Left cardiac atrium (tissue), 4 donors: ENCODE results near the gene CYP24A1. TPM values are rescaled to one million over a fixed set of nuclear protein-coding genes. Genes with fewer than 3 reads are reported as not detected.
"Not testable (repeated sequence)": the region's sequence is repeated elsewhere in the genome, so short reads cannot be mapped to it uniquely, and the experiment has no call there.

Experiments
- ATAC-seq, 2 donors: fragments of 200-7000 bp; cut with Tn5 transposase; one replicate each; pipeline ENCODE4 v1.9.1; 2020; ENCODE audit warnings: mild to moderate bottlenecking in 2 of 2, moderate library complexity in 2 of 2
- DNase-seq: peaks from one replicate; pipeline ENCODE4 v3.0.0-alpha.2; 2020
- intact Hi-C, 2 donors: fragments of 100-400 bp; cut with DNase I; formaldehyde crosslinking; loops; one replicate each; pipeline versions ENCODE4 v1.14.1 to v1.15.1; 2022 to 2023
- total RNA-seq, 2 donors: library from RNA; stranded (reverse); fragmentation: NEBNext Ultra II Directional; extraction: Animal tissue kit (Norgen Biotek cat#: 25700); gene quantifications; one replicate each; pipeline ENCODE4 v1.2.1, GENCODE V29; 2021
- donor health status: DM: no; HTN: yes; CAD: no.
- donor health status: DM: no; HTN: yes; CAD: no; lungs with severe emphysema.
- donor health status: DM: yes; HTN: yes; CAD: no.
- donor health status: Dilated cardiomyopathy.

The CYP24A1 gene
- total RNA-seq, 2 donors from 2014 or later, result not detected

- no peak for DNase-seq
- ATAC-seq, result no peak
- intact Hi-C loops, result no loop called here
Measured at GRCh38 chr20:54144847-54145414, 28.9 kb downstream of the CYP24A1 start.

- DNase-seq, result no peak
- intact Hi-C loops, result no loop called here
- no peak for ATAC-seq
Measured at GRCh38 chr20:54140927-54141566, 32.7 kb downstream of the CYP24A1 start.

DNA sequence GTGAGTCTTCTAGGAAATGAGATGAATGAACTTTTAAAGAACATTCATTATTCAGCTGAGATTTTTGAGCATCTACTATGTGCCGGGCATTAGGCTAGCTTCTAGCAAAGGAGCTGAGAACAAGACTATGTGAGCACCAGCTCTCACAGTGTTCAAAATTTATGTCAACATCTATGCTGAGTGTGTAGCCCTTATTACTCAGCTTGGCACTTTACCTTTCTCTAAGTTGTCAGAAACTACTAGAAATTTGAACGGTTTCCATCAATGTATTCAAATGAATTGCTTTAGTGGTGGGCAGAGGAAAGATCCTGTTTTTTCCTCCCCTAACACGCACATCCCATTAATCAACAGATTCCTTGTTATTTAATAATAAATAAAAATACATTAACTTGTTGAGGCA is 33.3 kb downstream of the CYP24A1 start:
- DNase-seq (no peak), ATAC-seq (no peak)
- intact Hi-C loops, result no loop called here

- DNase-seq (no peak), ATAC-seq (no peak)
- intact Hi-C loops, result no loop called here
Measured at GRCh38 chr20:54140067-54140466, 33.7 kb downstream of the CYP24A1 start.

- ATAC-seq, result no peak
- no peak for DNase-seq
- intact Hi-C loops, result no loop called here
Measured at GRCh38 chr20:54139188-54139587, 34.6 kb downstream of the CYP24A1 start.

- DNase-seq, result no peak
- no peak for ATAC-seq
- intact Hi-C loops, result no loop called here
Measured at GRCh38 chr20:54138427-54138826, 35.4 kb downstream of the CYP24A1 start.

DNA sequence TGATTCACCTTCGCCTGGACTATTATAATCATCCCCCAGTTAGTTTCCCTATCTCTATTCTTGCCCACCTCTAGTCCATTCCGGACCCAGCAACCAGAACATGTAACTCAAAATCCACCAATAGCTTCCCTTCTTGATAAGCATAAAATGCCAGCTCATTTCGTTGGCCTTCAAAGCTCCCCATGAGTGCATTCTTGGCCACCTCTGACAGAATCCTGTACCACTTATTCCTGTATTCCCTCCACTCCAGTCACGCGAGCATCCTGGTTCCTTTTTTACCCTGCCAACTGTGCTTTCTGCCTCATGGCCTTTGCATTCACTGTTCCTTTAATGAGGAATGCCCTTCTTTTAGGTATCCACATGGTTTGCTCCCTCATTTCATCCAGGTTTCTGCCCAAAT is 36.7 kb downstream of the CYP24A1 start:
- DNase-seq, result no peak
- intact Hi-C loops, result no loop called here
- no peak for ATAC-seq

- no peak for ATAC-seq
- intact Hi-C loops, result no loop called here
- no peak for DNase-seq
Measured at GRCh38 chr20:54134445-54135220, 39.2 kb downstream of the CYP24A1 start.

DNA sequence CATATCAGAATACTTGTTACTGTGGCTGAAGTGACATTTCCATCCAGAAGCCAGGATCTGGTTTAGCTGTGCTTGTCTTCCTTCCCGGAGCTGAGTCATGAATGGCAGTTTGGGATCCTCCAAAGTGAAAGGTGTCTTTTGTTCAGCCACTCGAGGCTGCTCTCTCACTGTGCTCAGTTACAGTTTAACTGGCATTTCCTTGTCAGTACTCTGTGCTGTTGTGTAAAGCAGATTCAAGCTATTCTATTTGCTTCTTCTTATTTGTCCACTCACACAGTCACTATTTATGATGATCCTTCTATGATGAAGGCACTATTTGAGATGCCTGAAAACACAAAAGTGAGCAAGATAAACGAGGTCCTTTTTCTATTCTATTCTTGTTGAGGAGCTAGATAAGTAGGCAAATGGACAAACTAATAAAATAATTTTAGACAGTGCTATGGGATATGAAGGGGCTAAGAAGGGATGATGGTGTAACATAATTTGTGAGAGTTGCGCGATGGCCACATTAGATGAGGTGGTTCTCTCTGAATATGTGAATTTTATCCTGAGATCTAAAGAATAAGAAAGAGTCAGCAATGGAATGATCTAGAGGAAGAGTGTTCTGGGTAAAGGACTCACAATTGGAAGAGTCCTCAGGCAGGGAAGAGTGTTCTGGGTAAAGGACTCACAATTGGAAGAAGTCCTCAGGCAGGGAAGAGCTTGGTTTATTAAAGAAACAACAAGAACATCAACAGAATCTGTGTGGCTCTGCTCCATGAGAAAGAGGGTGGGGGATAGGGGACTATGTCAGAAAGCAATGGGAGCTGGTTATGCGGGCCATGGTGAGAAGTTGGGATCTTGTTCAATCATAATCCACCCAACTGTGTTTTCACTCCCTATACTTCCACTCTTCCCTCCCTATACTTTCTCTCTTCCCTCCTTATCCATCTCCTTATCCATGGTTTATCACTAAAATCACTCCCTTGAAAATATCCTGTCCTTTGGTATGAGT is 40.1 kb downstream of the CYP24A1 start:
- ATAC-seq, result peak in 1 of 2 donors; percentile 13
- intact Hi-C loops, result no loop called here
- DNase-seq, result no peak

- DNase-seq (no peak), ATAC-seq (peak; percentile 70 to 97)
- intact Hi-C loops, result no loop called here
Measured at GRCh38 chr20:54132612-54133433, 41.0 kb downstream of the CYP24A1 start.

GRCh38 chr20:54131675-54132611 is 41.8 kb downstream of the CYP24A1 start:
- DNase-seq (no peak), ATAC-seq (no peak)
- intact Hi-C loops, result no loop called here

GRCh38 chr20:54131125-54131524 is 42.7 kb downstream of the CYP24A1 start:
- ATAC-seq, DNase-seq, intact Hi-C loops: not testable (repeated sequence)

DNA sequence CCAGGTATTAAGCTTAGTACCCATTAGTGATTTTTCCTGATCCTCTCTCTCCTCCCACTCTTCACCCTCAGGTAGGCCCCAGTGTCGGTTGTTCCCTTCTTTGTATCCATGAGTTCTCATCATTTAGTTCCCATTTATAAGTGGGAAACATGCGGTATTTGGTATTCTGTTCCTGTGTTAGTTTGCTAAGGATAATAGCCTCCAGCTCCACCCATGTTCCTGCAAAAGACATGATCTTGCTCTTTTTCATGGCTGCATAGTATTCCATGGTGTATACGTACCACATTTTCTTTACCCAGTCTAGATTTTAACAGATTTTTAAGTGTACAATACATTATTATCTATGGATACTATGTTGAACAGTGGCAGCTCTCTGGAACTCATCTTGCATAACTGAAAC is 44.4 kb downstream of the CYP24A1 start:
- DNase-seq (no peak), ATAC-seq (no peak)
- intact Hi-C loops, result no loop called here

GRCh38 chr20:54127855-54128574 is 45.8 kb downstream of the CYP24A1 start:
- intact Hi-C loops, result no loop called here
- ATAC-seq (no peak), DNase-seq (no peak)

DNA sequence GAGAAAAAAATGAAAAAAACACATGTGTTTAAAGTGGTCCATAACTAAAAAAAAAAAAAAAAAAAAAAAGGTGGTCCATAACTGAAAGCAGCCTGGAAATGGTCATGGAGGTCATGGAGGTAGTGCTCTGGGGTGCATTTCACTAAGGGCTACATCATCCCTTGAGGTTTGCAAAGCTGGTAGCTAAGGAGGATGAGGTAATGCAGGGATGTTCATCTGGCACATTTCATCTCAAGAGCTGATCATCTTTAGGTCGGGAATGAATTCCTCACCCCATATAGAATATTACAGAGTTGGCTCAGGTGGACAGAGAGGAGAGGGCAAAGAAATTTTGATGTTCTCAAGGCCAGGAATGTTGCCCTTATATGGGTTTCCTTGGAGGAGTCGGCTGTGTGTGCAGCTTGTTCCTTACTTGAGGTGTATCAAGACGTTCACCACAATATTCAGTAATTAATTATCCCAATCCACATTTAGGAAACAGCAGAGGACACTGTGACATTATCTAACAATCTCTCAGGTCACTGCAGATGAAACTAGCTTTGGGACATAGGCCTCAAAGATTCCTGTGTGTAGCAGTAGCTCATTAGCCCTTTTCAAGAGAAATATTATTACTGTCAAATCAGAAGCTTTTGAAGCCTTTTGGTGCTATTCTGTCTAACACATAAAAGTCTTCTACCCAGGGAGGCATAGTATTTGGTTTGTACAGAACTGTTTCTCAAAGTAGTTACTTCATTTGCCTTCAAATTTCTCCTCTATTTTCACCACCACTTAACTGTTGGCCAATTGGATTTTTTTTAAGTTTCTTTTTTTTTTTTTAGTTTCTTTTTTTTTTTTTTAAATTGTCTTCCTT is 46.8 kb downstream of the CYP24A1 start:
- ATAC-seq, result no peak
- DNase-seq, result no peak
- intact Hi-C loops, result no loop called here

GRCh38 chr20:54126328-54126727 is 47.5 kb downstream of the CYP24A1 start:
- intact Hi-C loops, ATAC-seq, DNase-seq: not testable (repeated sequence)
